K562 (cell line): ENCODE measurements around the gene EPHB3. TPM values are rescaled to one million over a fixed set of nuclear protein-coding genes. Genes with fewer than 3 reads are reported as not detected.
A peak's percentile ranks its signal among the peaks of the same experiment; 100 is the strongest.

ENCODE experiments used
- polyA plus RNA-seq, 8 experiments: library from polyadenylated mRNA; depleted of rRNA in 4 of 8; stranded (reverse) in 5 of 8; unstranded in 3 of 8; fragments of >200 nt; fragmentation: Nextera tagmentation in 2 of 8; fragmentation: Illumina TruSeq in 1 of 8; extraction: Ambion mirVana in 2 of 8; extraction: Trizol in 1 of 8; gene quantifications; 2 replicates each; pipeline versions ENCODE4 v1.2.1 to v1.2.3, GENCODE V29; 2011 to 2014; ENCODE audit warnings: inconsistent platforms in 1 of 8, missing spikeins in 1 of 8
- total RNA-seq, 7 experiments: library from RNA; depleted of rRNA in 6 of 7; stranded (reverse); fragments of >200 nt in 6 of 7; fragmentation: Illumina TruSeq in 2 of 7; extraction: Trizol in 2 of 7; gene quantifications; 2 replicates each; pipeline versions ENCODE4 v1.2.1 to v1.2.3, GENCODE V29; 2011 to 2021; ENCODE audit warnings: low replicate concordance in 1 of 7
- TF ChIP-seq, protein P1 (sequence below), 2 experiments: fragments of 450-650 bp; formaldehyde crosslinking in 1 of 2; IDR thresholded peaks; 2 replicates each; pipeline versions ENCODE4 v1.4.0 to v1.6.1; 2014 to 2020; ENCODE audit warnings: mild to moderate bottlenecking in 2 of 2, borderline replicate concordance in 1 of 2, low read depth in 1 of 2

Gene EPHB3
- total and polyA plus RNA-seq, 9 of the 15 experiments (the other 6 are each of a cell fraction or from before 2014, with no cell fraction given), result not detected

DNA sequence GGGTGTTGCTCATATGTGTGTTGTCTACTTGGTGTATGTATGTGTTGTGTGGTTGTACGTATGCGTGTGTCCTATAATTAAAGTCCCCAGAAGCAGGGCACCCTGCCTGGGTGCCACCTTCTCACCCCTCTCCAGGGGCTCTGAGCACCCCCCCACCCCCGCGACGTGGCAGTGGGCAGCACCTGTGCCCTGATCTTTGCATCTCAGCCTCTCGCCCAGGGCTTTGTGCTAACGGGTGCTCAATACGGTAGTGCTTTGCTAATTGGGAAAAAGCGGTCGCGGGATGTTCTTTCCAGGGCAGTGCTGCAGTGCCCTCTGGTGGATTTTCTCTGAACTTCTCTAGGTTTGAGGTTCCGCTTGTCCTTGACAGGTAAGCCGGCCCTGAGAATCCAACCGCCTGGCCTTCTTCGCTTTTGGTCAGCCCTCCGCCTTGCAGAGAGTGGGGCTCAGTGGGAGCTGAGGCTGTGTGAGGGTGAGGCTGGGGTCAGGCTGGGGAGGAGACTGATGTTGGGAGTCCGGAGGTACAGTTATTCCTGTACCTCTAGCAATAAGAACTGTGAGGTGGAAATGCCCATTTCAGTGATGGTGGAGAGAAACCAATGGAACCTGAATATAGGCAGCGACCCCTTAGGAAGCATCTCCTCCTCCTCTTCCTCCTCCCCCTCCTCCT, 17.6 kb upstream of the EPHB3 start (continued):
- TF ChIP-seq, protein P1, sequence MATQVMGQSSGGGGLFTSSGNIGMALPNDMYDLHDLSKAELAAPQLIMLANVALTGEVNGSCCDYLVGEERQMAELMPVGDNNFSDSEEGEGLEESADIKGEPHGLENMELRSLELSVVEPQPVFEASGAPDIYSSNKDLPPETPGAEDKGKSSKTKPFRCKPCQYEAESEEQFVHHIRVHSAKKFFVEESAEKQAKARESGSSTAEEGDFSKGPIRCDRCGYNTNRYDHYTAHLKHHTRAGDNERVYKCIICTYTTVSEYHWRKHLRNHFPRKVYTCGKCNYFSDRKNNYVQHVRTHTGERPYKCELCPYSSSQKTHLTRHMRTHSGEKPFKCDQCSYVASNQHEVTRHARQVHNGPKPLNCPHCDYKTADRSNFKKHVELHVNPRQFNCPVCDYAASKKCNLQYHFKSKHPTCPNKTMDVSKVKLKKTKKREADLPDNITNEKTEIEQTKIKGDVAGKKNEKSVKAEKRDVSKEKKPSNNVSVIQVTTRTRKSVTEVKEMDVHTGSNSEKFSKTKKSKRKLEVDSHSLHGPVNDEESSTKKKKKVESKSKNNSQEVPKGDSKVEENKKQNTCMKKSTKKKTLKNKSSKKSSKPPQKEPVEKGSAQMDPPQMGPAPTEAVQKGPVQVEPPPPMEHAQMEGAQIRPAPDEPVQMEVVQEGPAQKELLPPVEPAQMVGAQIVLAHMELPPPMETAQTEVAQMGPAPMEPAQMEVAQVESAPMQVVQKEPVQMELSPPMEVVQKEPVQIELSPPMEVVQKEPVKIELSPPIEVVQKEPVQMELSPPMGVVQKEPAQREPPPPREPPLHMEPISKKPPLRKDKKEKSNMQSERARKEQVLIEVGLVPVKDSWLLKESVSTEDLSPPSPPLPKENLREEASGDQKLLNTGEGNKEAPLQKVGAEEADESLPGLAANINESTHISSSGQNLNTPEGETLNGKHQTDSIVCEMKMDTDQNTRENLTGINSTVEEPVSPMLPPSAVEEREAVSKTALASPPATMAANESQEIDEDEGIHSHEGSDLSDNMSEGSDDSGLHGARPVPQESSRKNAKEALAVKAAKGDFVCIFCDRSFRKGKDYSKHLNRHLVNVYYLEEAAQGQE (IDR thresholded peaks at IDR 0.05; ENCODE audit: borderline replicate concordance), result peak; percentile 70
- TF ChIP-seq, protein P1 (CRISPR knock-in tag; IDR thresholded peaks at IDR 0.05; ENCODE audit: low read depth), result no peak
